HG03066 (cell line): ENCODE data around the gene PRR22.
"Not testable (repeated sequence)": the region's sequence is repeated elsewhere in the genome, so short reads cannot be mapped to it uniquely, and the experiment has no call there.

Experiments used
- ATAC-seq: cut with Tn5 transposase; IDR thresholded peaks from one replicate; pipeline ENCODE4 v1.9.1; 2021; ENCODE audit warnings: low read depth; ENCODE audit not compliant: unreplicated experiment

PRR22 gene

GRCh38 chr19:5762608-5763217 is 21.8 kb downstream of the PRR22 start:
- ATAC-seq, result no peak

DNA sequence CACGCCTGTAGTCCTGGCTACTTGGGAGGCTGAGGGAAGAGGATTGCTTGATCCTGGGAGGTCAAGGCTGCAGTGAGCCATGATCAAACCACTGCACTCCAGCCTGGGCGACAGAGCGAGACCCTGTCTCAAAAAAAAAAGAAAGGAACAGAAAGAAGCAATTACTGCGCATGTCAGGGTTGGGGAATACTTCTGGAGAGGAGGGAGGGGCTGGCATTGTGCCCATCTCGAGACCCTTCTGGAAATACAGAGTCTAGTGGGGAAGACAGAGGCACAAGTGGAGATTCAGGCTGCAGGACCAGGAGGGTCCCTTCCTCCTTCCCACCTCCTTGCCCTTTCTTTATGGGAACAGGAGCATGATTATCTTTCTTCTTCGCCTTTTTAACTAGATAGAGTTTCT is 30.8 kb downstream of the PRR22 start:
- ATAC-seq, result no peak

- ATAC-seq, result no peak
These were observed 32.8 kb downstream of the PRR22 start for GRCh38 chr19:5751709-5752108.

- no peak for ATAC-seq
These were observed 35.0 kb downstream of the PRR22 start for GRCh38 chr19:5749505-5749904.

DNA sequence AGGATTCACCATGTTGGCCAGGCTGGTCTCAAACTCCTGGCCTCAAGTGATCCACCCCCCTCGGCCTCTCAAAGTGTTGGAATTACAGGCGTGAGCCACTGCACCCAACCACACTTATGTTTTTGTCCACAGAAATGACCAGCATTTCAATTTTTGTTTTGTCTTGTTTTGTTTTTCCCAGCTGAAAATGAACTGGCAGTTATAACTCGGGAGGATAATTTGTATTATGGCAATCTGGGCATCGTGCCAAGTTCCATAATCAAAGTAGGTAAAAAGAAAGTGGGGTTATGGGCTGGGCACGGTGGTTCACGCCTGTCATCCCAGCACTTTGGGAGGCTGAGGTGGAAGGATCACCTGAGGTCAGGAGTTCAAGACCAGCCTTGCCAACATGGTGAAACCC is 35.6 kb downstream of the PRR22 start:
- not testable (repeated sequence) for ATAC-seq

GRCh38 chr19:5744999-5745398 is 39.5 kb downstream of the PRR22 start:
- not testable (repeated sequence) for ATAC-seq

DNA sequence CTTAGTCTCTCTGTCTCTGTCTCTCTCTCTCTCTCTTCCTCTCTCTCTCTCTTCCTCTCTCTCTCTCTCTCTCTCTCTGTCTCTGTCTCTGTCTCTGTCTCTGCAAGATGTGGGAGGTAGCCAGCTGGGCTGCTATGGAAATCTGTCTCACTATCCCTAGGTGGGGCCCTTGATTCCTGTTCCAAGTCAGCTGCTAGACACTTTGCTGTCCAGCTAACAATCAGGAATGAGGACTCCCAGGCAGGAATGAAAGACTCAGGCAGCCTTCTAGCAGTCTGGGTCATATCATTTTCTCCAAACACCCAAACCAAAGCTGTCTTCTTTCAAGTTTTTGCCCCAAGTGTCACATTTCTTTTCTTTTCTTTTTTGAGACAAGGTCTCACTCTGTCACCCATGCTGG is 40.9 kb downstream of the PRR22 start:
- no peak for ATAC-seq

GRCh38 chr19:5742051-5742450 is 42.5 kb downstream of the PRR22 start:
- ATAC-seq, result no peak

- ATAC-seq, result no peak
These were observed 46.1 kb downstream of the PRR22 start for GRCh38 chr19:5738423-5738822.

GRCh38 chr19:5733172-5733571 is 51.4 kb downstream of the PRR22 start:
- not testable (repeated sequence) for ATAC-seq
